GM18867 (cell line): ENCODE measurements around the gene NPIPB6.

ENCODE experiments used
- ATAC-seq: cut with Tn5 transposase; IDR thresholded peaks from one replicate; pipeline ENCODE4 v1.9.1; 2021; ENCODE audit warnings: mild to moderate bottlenecking, moderate library complexity; ENCODE audit not compliant: unreplicated experiment

NPIPB6 gene

DNA sequence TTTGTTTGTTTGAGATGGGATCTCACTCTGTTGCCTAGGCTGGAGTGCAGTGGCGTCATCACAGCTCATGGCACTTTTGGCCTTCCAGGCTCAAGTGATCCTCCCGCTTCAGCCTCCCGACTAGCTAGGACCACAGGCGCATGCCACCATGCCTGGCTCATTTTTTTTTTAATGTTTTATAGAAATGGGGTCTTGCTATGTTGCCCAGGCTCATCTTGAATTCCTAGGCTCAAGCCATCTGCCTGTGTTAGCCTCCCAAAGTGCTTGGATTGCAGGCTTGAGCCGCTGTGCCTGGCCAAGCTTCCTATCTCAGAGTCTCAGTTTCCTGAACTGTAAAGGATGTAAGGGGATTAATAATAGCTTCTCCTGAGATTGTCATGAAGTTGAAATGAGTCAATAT is 63.0 kb downstream of the NPIPB6 start:
- no peak for ATAC-seq

DNA sequence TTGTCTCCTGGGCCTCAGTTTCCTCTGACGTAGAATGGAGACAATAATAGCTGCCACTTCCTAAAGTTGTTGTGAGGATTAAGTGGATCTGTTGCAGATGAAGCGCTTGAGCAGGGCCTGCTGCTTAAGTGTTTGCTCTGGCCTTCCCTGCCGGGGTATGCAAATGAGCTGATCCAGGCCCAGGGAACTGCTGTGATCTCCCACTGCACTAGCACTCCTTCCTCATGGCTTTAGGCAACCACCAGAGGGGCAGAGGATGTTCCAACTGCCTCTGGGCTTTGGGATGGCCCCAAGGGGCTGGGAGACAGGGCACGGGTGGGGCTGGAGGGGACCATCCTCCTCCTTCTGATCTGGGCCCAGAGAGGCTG is 64.8 kb downstream of the NPIPB6 start:
- no peak for ATAC-seq

DNA sequence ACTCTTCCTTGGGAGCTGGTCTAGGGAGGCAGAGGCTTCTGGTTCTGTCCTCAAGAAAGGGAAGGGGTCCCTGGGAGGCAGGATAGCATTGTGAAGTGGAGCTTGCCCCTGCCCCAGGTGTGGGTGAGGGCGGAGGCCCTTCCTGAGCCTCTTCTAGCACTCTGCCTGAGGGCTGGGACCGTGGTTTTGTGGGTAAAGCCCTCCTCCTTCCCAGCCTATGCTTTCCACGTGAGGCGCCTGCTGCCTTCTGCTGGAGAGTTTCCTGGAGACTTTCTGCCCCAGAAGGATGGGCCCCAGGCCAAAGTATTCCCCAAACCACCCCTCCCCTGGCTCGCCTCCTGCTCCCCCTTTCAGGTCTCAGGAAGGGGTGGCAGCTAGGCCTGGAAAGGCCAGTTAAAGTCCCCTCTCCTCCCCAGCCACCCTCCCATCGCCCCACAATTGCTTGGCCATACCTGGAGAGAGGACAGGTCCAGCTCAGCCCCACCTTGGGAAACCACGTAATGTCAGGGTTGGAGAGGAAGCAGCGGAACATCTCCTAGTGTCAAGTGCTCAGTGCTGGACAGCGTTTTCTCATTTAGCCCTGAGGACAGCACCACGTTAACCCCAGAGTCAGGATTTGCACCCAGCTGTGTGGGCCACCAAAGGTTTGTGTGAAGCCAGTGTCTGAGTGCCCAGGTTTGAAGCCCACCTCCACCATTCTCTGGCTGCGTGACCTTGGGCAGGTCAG is 65.4 kb downstream of the NPIPB6 start:
- no peak for ATAC-seq

DNA sequence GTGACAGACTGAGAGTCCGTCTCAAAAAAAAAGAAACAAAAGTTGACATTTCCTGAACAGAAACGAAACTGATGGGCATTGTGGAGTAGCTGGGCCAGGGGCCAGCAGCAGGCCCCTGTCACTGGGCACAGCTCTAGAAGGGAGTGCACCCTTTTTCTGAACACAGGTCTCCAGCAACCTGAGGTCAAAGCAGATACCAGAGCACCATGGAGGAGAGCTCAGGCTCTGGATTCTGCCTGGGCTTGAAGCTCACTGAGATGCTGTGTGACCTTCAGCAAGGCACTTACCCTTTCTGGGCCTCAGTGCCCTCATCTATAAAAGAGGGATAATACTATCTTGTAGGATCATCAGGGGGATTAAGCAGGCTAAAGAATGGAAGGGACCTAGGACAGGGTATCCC is 66.0 kb downstream of the NPIPB6 start:
- no peak for ATAC-seq

DNA sequence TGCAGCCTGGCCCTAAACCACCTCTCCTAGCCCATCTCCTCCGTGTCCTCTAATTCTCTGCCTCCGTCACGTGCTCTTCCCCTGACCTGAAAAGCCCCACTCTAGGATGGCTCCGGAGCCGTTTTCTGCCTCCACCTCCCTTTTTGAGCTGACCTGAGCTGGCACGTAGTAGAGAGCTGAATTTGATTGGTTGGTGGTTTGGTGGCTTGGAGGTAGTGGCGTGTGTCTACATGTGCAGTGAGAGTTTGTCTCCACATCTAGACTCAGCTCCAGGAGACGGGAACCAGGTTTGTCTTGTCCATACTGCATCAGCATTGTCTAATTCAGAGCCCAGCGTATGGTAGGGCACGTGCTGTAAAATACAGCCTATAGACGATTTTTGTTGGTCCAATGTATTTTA is 68.0 kb downstream of the NPIPB6 start:
- no peak for ATAC-seq

GRCh38 chr16:28294201-28294600 is 69.1 kb downstream of the NPIPB6 start:
- no peak for ATAC-seq

DNA sequence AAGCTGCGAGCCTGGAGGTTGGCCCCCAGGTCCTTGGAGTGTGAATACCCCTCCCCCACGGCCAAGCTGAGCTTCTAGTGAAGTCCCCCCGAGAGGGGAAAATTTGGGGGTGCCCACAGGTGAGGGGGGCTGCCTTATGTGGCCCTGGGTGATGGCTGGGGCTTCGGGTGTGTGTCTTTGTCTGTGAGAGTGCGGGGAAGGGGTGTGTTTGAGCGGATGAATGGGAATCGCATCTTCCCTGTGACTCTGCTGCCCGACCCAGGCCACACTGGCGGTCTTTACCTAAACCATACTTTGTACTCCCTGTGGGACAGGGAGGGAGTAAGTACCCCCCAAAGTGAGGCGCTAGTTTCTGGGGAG is 69.7 kb downstream of the NPIPB6 start:
- ATAC-seq: no peak

DNA sequence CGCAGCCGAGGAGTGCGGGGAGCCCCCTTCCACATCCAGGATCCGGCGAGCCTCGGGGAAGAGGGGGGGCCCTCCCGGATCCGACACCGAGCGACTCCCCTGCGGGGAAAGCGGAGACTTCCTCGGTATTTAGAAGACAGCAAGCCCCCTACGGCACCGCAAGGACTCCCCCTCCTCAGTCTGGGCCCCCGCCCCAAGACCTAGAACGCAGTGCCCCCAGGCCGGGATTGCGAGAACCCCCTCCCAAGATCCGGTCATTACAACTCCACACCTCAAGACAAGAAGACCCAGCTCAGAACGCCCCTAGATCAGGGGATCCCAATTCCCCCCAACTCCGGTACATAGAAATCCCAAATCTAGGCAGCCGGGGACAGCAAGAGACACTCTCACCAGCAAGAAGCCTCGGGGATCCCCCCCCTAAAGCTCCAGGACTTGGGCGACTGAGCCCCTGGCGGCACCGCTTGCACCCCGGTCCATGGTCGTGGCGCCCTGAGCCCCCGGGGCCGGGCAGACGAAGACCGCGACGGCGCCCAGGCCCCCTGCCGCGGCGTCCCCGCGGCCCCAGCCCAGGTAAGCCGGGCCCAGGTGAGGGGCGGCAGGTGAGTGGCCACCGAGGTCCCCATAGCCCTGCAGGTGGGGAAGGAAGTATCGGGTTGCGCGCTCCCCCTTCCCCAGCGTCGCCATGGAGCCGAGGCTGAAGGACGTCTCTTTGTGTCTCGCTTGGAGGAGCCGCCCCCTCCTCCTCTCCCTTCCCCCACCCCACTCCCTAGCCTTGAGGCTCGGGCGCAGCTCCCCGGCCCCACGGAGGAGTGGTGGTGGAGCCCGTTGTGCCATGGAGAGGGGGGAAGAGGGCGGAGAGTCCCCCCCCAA is 70.3 kb downstream of the NPIPB6 start:
- ATAC-seq: no peak
